H9 (cell line): ENCODE measurements around the gene PXDC1. TPM values are rescaled to one million over a fixed set of nuclear protein-coding genes. Genes with fewer than 3 reads are reported as not detected.

ENCODE experiments used
- DNase-seq: peaks from one replicate; pipeline ENCODE4 v3.0.0-alpha.2; 2017
- H2AFZ ChIP-seq: one replicate; pipeline ENCODE4 v1.6.1; 2013; ENCODE audit warnings: mild to moderate bottlenecking, low read length, control low read depth, moderate library complexity
- H2AK5ac ChIP-seq: 2 replicates; pipeline ENCODE4 v1.6.1; 2013; ENCODE audit warnings: low read length, control low read depth, mixed read lengths; ENCODE audit not compliant: insufficient read length
- H2BK120ac ChIP-seq: one replicate; pipeline ENCODE4 v1.6.1; 2013; ENCODE audit warnings: low read depth, mild to moderate bottlenecking, low read length, control low read depth, inconsistent platforms; ENCODE audit not compliant: poor library complexity, severe bottlenecking
- H2BK12ac ChIP-seq: 2 replicates; pipeline ENCODE4 v1.6.1; 2013; ENCODE audit warnings: low read length, control low read depth, mixed read lengths, low read depth; ENCODE audit not compliant: insufficient read length
- H2BK15ac ChIP-seq: 2 replicates; pipeline ENCODE4 v1.6.1; 2013; ENCODE audit warnings: low read depth, low read length, control low read depth
- H2BK20ac ChIP-seq: one replicate; pipeline ENCODE4 v1.6.1; 2013; ENCODE audit warnings: low read depth, mild to moderate bottlenecking, low read length, control low read depth, inconsistent platforms; ENCODE audit not compliant: poor library complexity, severe bottlenecking
- H2BK5ac ChIP-seq: 2 replicates; pipeline ENCODE4 v1.6.1; 2013; ENCODE audit warnings: low read length, control low read depth, mixed read lengths; ENCODE audit not compliant: insufficient read length
- H3K14ac ChIP-seq: 2 replicates; pipeline ENCODE4 v1.6.1; 2013; ENCODE audit warnings: low read length, control low read depth; ENCODE audit not compliant: insufficient read depth
- H3K18ac ChIP-seq: 2 replicates; pipeline ENCODE4 v1.6.1; 2013; ENCODE audit warnings: low read depth, mild to moderate bottlenecking, mixed read lengths, low read length, control low read depth; ENCODE audit not compliant: insufficient read length
- H3K23ac ChIP-seq: 2 replicates; pipeline ENCODE4 v1.6.1; 2013; ENCODE audit warnings: low read length, control low read depth, mixed read lengths, low read depth; ENCODE audit not compliant: insufficient read length
- H3K23me2 ChIP-seq: 2 replicates; pipeline ENCODE4 v1.6.1; 2013; ENCODE audit warnings: low read depth, mild to moderate bottlenecking, mixed read lengths, low read length, control low read depth; ENCODE audit not compliant: insufficient read length, poor library complexity, severe bottlenecking
- H3K27ac ChIP-seq: 2 replicates; pipeline ENCODE4 v1.5.1; 2013; ENCODE audit warnings: low read length, control low read depth, mixed read lengths, low read depth; ENCODE audit not compliant: insufficient read length
- H3K27me3 ChIP-seq: 2 replicates; pipeline ENCODE4 v1.6.1; 2013; ENCODE audit warnings: low read length, control low read depth, inconsistent platforms; ENCODE audit not compliant: insufficient read depth
- H3K4ac ChIP-seq: 2 replicates; pipeline ENCODE4 v1.6.1; 2013; ENCODE audit warnings: low read depth, mild to moderate bottlenecking, control low read depth, inconsistent platforms, low read length, moderate library complexity
- H3K4me1 ChIP-seq: 2 replicates; pipeline ENCODE4 v1.6.1; 2013; ENCODE audit warnings: low read length, control low read depth, inconsistent platforms; ENCODE audit not compliant: insufficient read depth
- H3K4me2 ChIP-seq: 2 replicates; pipeline ENCODE4 v1.6.1; 2013; ENCODE audit warnings: low read length, control low read depth, mixed read lengths; ENCODE audit not compliant: insufficient read length, insufficient read depth
- H3K56ac ChIP-seq: 2 replicates; pipeline ENCODE4 v1.6.1; 2013; ENCODE audit warnings: low read depth, mild to moderate bottlenecking, mixed read lengths, low read length, control low read depth; ENCODE audit not compliant: insufficient read length
- H3K79me1 ChIP-seq: 2 replicates; pipeline ENCODE4 v1.6.1; 2013; ENCODE audit warnings: low read depth, mild to moderate bottlenecking, moderate library complexity, low read length, control low read depth, inconsistent platforms; ENCODE audit not compliant: insufficient read depth, poor library complexity, severe bottlenecking
- H3K79me2 ChIP-seq: 2 replicates; pipeline ENCODE4 v1.6.1; 2013; ENCODE audit warnings: low read length, control low read depth, inconsistent platforms; ENCODE audit not compliant: insufficient read depth
- H3K9ac ChIP-seq: 2 replicates; pipeline ENCODE4 v1.6.1; 2013; ENCODE audit warnings: low read length, control low read depth, mixed read lengths; ENCODE audit not compliant: insufficient read length; ENCODE audit errors: extremely low read depth
- H3K9me3 ChIP-seq: one replicate; pipeline ENCODE4 v1.6.1; 2013; ENCODE audit warnings: low read depth, low read length, inconsistent platforms; ENCODE audit not compliant: control insufficient read depth
- H3T11ph ChIP-seq: one replicate; pipeline ENCODE4 v1.6.1; 2013; ENCODE audit warnings: mild to moderate bottlenecking, low read length, control low read depth, inconsistent platforms
- H4K20me1 ChIP-seq: one replicate; pipeline ENCODE4 v1.6.1; 2013; ENCODE audit not compliant: control insufficient read depth, insufficient read length, insufficient read depth
- H4K5ac ChIP-seq: 2 replicates; pipeline ENCODE4 v1.6.1; 2013; ENCODE audit warnings: low read depth, mild to moderate bottlenecking, mixed read lengths, low read length, control low read depth; ENCODE audit not compliant: insufficient read length
- H4K8ac ChIP-seq: replicated peaks from 2 replicates; pipeline ENCODE4 v1.6.1; 2013; ENCODE audit warnings: low read length, control low read depth, mixed read lengths, low read depth; ENCODE audit not compliant: insufficient read length
- H4K91ac ChIP-seq: 2 replicates; pipeline ENCODE4 v1.6.1; 2013; ENCODE audit warnings: low read depth, mild to moderate bottlenecking, moderate library complexity, mixed read lengths, low read length, control low read depth; ENCODE audit not compliant: insufficient read length
- H3K27ac Mint-ChIP-seq, 3 experiments: 2 replicates in 2 of 3; 3 replicates in 1 of 3; pipeline ENCODE4 v1.8.0; 2020 to 2021; ENCODE audit warnings: mixed read lengths in 3 of 3, mild to moderate bottlenecking in 1 of 3, moderate library complexity in 1 of 3
- H3K27me3 Mint-ChIP-seq: 2 replicates; pipeline ENCODE4 v1.8.0; 2021; ENCODE audit warnings: low read depth, mild to moderate bottlenecking, moderate library complexity, mixed read lengths
- H3K36me3 Mint-ChIP-seq, 3 experiments: 2 replicates in 2 of 3; 3 replicates in 1 of 3; pipeline ENCODE4 v1.8.0; 2020 to 2021; ENCODE audit warnings: low read depth in 3 of 3, mixed read lengths in 3 of 3; ENCODE audit not compliant: insufficient read depth in 1 of 3
- H3K4me1 Mint-ChIP-seq, 2 experiments: 2 replicates each; pipeline ENCODE4 v1.8.0; 2020; ENCODE audit warnings: mixed read lengths in 2 of 2
- H3K4me3 Mint-ChIP-seq, 2 experiments: 2 replicates in 1 of 2; 3 replicates in 1 of 2; pipeline ENCODE4 v1.8.0; 2020 to 2021; ENCODE audit warnings: mild to moderate bottlenecking in 2 of 2, mixed read lengths in 2 of 2, moderate library complexity in 1 of 2
- H3K9me3 Mint-ChIP-seq, 2 experiments: 2 replicates in 1 of 2; 3 replicates in 1 of 2; pipeline ENCODE4 v1.8.0; 2020; ENCODE audit warnings: mild to moderate bottlenecking in 2 of 2, mixed read lengths in 2 of 2, moderate library complexity in 1 of 2
- WGBS: extraction: QIAGEN DNeasy Blood & Tissue Kit; methylation state at CpG from one replicate; pipeline ENCODE4 v1.1.7; 2013; ENCODE audit warnings: missing lambda C conversion rate, low lambda C conversion rate, mixed read lengths; ENCODE audit not compliant: insufficient read length; ENCODE audit errors: extremely low coverage; 5-methylcytosine and 5-hydroxymethylcytosine counted together
- total RNA-seq: library from RNA; stranded (reverse); gene quantifications from 2 replicates; pipeline ENCODE4 v1.2.1, GENCODE V29; 2021
- TF ChIP-seq, protein P1 (sequence below): fragments of 200-600 bp; sonication (generic); conservative IDR thresholded peaks from 3 replicates; pipeline ENCODE4 v1.8.0; 2021; ENCODE audit warnings: antibody characterized with exemption, mild to moderate bottlenecking

PXDC1 gene
- total RNA-seq, 1 experiment from 2014 or later, result 3.1 TPM

GRCh38 chr6:3706547-3706946 lies 45.0 kb downstream of the PXDC1 start:
- peaks cover 0 to 8% (median 4%) of the 10 kb centered on the region in 3 experiments; a peak in 2 of 7 replicates for H3K36me3 Mint-ChIP-seq

More at GRCh38 chr6:3706547-3706946, 45.0 kb downstream of the PXDC1 start:
- H3K27me3 ChIP-seq, result no peaks in the 10 kb centered on the region
- H4K5ac ChIP-seq, result no peak overlapping the region
- H2AK5ac ChIP-seq, result no peak overlapping the region
- no CpG with 5 or more reads among the region's 4 CpGs for WGBS
- H3K4me2 ChIP-seq, result no peak overlapping the region
- Mint-ChIP-seq H3K9me3 (peaks cover 9 to 11% of the 10 kb centered on the region in 2 experiments), H3K4me1 (no peaks in the 10 kb centered on the region), H3K27ac (no peak overlapping the region), H3K27me3 (peaks cover 13% of the 10 kb centered on the region), H3K4me3 (no peak overlapping the region)
- H2BK5ac ChIP-seq, result no peak overlapping the region
- H2BK20ac ChIP-seq, result no peak overlapping the region
- no peak overlapping the region for H2BK120ac ChIP-seq
- H3K4me1 ChIP-seq, result no peaks in the 10 kb centered on the region
- H3K9ac ChIP-seq, result no peak overlapping the region
- no peak overlapping the region for H3K56ac ChIP-seq
- no peak overlapping the region for H4K91ac ChIP-seq
- no peak overlapping the region for H3K23ac ChIP-seq
- no peak overlapping the region for H2AFZ ChIP-seq
- no peak for DNase-seq
- H3T11ph ChIP-seq, result no peak overlapping the region
- H3K9me3 ChIP-seq, result no peaks in the 10 kb centered on the region
- H3K14ac ChIP-seq, result no peak overlapping the region
- no peak overlapping the region for H2BK12ac ChIP-seq
- H3K79me1 ChIP-seq, result no peaks in the 10 kb centered on the region
- H3K23me2 ChIP-seq, result peaks cover 2% of the 10 kb centered on the region
- H3K79me2 ChIP-seq, result no peaks in the 10 kb centered on the region
- H4K20me1 ChIP-seq, result no peaks in the 10 kb centered on the region
- no peak overlapping the region for H2BK15ac ChIP-seq
- no peak overlapping the region for H3K18ac ChIP-seq
- H3K4ac ChIP-seq, result no peak overlapping the region
- TF ChIP-seq, protein P1, sequence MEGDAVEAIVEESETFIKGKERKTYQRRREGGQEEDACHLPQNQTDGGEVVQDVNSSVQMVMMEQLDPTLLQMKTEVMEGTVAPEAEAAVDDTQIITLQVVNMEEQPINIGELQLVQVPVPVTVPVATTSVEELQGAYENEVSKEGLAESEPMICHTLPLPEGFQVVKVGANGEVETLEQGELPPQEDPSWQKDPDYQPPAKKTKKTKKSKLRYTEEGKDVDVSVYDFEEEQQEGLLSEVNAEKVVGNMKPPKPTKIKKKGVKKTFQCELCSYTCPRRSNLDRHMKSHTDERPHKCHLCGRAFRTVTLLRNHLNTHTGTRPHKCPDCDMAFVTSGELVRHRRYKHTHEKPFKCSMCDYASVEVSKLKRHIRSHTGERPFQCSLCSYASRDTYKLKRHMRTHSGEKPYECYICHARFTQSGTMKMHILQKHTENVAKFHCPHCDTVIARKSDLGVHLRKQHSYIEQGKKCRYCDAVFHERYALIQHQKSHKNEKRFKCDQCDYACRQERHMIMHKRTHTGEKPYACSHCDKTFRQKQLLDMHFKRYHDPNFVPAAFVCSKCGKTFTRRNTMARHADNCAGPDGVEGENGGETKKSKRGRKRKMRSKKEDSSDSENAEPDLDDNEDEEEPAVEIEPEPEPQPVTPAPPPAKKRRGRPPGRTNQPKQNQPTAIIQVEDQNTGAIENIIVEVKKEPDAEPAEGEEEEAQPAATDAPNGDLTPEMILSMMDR, result no peak
- H3K27ac ChIP-seq, result no peak overlapping the region
- no peak overlapping the region for H4K8ac ChIP-seq
